ENCODE results near the gene ZBTB11.
"Not testable (repeated sequence)": the region's sequence is repeated elsewhere in the genome, so short reads cannot be mapped to it uniquely, and the experiment has no call there.

Gene ZBTB11

GRCh38 chr3:101643009-101643844, 33.7 kb downstream of the ZBTB11 start:
- no peak for DNase-seq

GRCh38 chr3:101642441-101642840, 34.5 kb downstream of the ZBTB11 start:
- no peak for DNase-seq

- not testable (repeated sequence) for DNase-seq
Observed at GRCh38 chr3:101641397-101642115, 35.4 kb downstream of the ZBTB11 start.

DNA sequence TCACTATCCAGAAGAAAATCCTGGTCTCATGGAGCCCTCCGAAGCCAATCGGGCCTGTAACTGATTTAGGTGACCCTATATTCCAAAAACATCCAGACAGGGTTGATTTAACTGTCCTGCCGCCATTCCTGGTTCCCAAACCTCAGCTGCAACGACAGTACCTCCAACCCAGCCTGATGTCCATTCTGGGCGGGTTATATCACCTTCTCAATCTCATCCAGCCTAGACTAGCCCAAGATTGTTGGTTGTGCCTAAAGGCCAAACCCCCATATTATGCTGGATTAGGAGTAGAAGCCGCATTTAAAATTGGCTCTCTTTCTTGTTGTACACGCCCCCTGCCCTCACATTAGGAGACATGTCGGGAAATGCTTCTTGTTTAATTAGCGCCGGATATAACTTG, 36.7 kb downstream of the ZBTB11 start:
- DNase-seq: no peak

GRCh38 chr3:101639280-101639963, 37.5 kb downstream of the ZBTB11 start:
- DNase-seq: no peak

DNA sequence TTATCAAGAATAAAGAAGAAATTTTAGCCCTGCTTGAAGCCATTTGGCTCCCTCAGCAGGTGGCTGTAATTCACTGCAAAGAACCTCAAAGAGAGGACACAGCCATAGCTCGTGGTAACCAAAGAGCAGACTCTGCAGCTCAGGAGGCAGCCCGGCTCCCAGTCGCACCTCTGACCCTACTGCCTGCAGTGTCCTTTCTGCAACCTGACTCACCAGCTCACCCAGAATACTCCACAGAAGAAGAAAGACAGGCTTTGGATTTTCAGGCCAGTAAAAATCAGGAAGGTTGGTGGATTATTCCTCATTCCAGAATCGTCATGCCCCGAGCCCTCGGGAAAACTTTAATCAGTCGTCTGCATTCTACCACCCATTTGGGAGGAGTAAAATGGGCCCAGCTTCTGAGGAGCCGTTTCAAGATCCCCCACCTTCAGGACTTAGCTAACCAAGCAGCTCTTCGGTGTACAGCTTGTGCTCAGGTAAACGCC, 38.6 kb downstream of the ZBTB11 start:
- DNase-seq: no peak

DNA sequence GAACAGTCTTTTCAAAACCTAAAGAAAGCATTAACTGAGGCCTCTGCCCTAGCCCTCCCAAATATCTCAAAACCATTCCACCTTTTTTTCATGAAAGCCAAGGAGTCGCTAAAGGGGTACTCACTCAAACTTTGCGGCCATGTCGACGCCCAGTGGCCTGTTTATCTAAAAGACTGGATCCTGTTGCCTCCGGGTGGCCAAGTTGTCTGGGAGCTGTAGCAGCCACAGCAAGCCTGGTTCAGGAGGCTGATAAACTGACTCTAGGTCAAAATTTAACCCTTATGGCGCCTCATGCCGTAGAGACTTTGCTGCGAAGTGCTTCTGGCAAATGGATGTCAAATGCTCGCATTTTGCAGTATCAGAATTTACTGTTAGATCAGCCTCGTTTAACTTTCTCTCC, 39.5 kb downstream of the ZBTB11 start:
- DNase-seq: no peak

DNA sequence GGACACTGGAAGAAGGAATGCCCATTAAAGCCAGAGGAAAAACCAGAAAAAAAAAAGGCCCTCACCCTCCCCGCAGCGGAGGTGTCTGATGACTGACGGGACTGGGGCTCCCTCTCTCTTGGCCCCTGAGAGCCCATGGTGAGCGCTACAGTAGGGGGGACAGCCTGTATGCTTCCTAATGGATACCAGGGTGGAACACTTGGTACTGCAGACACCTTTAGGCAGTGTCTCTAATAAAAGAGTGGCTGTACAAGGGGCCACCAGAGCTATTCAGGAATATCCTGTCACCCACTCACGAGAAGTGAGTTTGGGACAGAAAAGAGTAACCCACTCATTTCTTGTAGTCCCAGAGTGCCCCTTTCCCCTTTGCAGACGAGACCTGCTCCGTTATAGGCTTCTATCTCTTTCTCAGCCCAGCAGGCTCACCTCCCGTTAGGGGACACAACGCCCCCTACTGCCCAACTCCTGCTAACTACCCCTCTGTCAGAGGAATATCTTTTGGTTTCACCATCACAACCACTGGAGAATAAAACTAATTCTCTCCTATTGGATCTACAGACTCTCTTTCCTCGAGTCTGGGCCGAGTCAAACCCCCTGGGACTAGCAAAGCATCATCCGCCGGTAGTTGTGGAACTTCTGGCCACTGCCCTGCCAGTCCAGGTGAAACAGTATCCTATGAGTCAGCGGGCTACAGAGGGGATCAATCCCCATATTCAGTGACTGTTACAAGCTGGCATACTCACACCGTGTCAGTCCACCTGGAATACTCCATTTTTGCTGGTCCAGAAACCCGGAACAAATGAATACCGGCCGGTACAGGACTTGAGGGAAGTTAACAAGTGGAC, 40.8 kb downstream of the ZBTB11 start:
- DNase-seq: peak in 1 of 2 donors; percentile 20

- DNase-seq: no peak
Observed at GRCh38 chr3:101635345-101635744, 41.6 kb downstream of the ZBTB11 start.

DNA sequence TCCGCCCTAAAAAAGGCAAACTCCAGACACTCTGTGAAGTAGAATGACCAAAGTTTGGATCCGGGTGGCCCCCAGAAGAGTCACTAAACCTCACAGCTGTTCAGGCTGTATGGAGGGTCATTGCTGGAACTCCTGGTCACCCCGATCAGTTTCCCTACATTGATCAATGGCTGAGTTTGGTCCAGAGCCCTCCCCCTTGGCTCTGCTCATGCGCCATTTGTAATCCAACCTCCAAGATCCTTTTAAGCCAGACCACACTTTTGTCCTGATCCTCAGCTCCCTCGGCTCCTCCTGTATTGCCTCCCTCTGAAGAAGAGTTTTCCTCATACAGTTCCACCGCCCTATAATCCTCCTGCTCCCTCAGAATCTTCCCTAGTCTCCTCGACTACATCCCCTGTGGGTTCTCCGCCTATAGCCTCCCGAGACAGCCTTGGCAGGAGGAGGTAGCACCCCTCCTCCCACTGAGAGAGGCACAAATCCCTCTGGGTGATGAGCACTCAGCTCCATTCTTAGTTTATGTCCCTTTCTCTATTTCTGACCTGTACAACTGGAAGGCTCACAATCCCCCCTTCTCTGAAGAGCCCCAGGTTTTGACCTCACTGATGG, 42.2 kb downstream of the ZBTB11 start:
- no peak for DNase-seq

GRCh38 chr3:101633186-101633585, 43.7 kb downstream of the ZBTB11 start:
- no peak for DNase-seq

GRCh38 chr3:101632586-101632985, 44.3 kb downstream of the ZBTB11 start:
- DNase-seq: no peak

DNA sequence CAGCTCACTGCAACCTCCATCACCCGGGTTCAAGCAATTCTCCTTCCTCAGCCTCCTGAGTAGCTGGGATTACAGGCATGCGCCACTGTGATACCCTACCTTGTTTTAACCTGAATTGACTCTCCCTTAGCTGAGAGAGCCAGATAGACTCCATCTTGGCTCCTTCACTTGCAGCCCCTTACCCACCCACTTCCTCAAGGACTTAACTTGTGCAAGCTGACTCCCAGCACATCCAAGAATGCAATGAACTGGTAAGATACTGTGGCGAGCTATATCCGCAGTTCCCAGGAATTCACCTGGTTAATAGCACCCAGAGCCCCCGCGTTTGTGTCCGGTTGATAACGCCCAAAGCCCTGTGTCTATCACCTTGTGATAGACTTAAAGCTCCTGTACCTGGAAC, 45.0 kb downstream of the ZBTB11 start:
- not testable (repeated sequence) for DNase-seq

- DNase-seq: no peak
Observed at GRCh38 chr3:101631098-101631796, 45.7 kb downstream of the ZBTB11 start.

DNA sequence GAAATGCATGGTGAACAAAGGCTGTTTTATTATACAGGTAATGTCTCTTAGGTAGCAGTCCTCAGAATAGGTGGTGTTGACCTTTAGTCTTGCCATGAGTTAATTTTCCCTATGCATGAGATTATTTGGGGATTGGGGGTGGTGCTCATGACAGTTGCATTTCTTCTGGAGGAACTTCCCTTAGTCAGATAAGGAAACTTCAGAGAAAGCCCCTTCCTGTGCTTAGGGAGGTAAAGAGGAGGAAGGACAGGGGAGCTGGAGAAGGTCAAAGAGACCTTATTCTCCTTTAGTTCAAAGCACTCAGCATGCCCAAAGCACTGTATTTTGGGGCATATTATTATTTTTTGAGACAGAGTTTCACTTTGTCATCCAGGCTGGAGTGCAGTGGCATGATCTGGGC, 47.7 kb downstream of the ZBTB11 start:
- no peak for DNase-seq

DNA sequence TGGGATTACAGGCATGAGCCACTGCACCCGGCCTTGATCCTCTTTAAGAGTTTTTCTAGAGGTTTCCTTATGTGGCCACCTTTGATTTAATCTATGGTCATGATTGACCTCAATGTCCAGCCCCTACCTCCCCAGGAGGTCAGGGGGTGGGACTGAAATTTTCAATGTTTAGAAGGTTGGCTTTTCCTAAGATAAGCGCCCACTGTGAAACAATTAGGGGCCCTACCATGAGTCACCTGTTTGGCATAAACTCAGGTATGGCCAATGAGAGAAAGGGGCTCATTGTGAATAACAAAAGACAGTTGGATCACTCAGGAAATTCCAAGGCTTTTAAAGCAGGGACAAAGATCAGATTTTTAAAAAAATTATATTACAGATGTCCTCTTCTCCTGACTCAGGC, 51.1 kb downstream of the ZBTB11 start:
- no peak for DNase-seq

GRCh38 chr3:101624857-101625256, 52.1 kb downstream of the ZBTB11 start:
- DNase-seq: no peak

DNA sequence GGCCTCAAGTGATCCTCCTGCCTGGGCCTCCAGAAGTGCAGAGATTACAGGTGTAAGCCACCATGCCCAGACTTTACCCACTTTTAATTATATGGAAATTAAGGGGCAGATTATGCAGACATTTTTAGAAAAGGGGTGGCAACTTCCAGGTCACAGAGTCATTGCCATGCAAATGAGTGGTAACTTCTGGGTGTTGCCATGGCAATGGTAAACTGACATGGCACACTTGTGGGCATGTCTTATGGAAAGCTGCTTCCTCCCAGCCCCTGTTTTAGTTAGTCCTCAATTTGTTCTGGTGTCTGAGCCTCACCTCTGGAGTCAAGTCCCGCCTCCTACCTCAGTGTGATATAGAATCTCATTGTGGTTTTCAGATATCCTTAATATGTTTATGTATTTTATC, 53.3 kb downstream of the ZBTB11 start:
- DNase-seq: no peak

DNA sequence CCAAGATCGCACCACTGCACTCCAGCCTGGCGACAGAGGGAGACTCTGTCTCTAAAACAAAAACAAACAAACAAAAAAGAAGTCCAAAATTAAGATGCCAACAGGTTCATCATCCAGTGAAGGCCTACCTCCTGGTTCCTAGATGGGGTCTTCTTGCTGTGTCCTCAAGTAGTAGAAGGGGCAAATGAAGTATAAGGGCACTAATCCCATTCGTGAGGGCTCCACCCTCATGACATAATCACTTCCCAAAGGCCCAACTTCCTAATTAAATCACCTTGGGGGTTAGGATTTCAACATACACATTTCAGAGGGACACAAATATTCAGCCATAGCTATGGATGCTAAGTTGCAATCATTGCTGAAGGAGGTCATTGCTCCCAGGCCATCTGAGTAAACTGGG, 57.2 kb downstream of the ZBTB11 start:
- no peak for DNase-seq

DNA sequence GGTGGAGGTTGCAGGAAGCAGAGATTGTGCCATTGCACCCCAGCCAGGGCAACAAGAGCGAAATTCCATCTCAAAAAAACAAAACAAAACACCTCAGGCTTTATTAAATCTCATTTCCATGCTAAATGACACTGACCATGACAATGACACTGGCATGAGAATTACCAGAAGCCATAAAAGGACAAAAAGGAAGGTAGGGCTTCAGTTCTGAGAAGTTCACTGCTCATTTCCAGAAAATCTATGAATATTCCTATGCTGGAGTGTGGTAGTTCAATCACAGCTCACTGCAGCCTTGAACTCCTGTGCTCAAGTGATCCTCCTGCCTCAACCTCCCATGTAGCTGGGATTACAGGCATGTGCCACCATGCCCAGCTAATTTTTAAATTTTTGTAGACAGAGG, 58.2 kb downstream of the ZBTB11 start:
- DNase-seq: no peak

DNA sequence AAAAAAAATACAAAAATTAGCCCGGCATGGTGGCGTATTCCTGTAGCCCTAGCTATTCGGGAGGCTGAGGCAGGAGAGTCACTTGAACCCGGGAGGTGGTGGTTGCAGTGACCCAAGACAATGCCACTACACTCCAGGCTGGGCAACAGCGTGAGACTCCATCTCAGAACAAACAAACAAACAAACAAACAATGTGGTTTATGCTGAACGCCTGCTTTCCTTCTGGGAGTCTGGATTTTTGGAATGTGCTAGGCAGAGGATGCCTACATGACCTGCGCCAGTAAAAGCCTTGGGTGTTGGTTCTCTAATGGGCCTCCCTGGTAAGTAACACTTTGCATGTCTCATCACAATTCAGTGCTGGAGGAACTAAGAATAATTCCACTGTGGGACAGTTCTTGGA, 59.5 kb downstream of the ZBTB11 start:
- no peak for DNase-seq

GRCh38 chr3:101615525-101615924, 61.4 kb downstream of the ZBTB11 start:
- DNase-seq: no peak

All from hippocampal formation (tissue), 2 donors.